T-helper 1 cell treated with Interleukin-12 subunit alpha and Interleukin-12 subunit beta and Interleukin-4 antibody, amounts not matched to agents 30 μg/mL and 1 μg/mL, for 36 hours (primary cell): ENCODE data around the gene PMM2.
"Not testable (repeated sequence)": the region's sequence is repeated elsewhere in the genome, so short reads cannot be mapped to it uniquely, and the experiment has no call there.

Source experiments
- H3K27ac Mint-ChIP-seq: one replicate; pipeline ENCODE4 v1.8.0; 2021; ENCODE audit warnings: mild to moderate bottlenecking, mixed read lengths
- H3K27me3 Mint-ChIP-seq: one replicate; pipeline ENCODE4 v1.8.0; 2021; ENCODE audit warnings: low read depth, mixed read lengths
- H3K36me3 Mint-ChIP-seq: one replicate; pipeline ENCODE4 v1.8.0; 2021; ENCODE audit warnings: low read depth, mixed read lengths
- H3K4me1 Mint-ChIP-seq: one replicate; pipeline ENCODE4 v1.8.0; 2021; ENCODE audit warnings: low read depth, mixed read lengths
- H3K4me3 Mint-ChIP-seq: one replicate; pipeline ENCODE4 v1.8.0; 2021; ENCODE audit warnings: mild to moderate bottlenecking, moderate library complexity, mixed read lengths
- H3K9me3 Mint-ChIP-seq: one replicate; pipeline ENCODE4 v1.8.0; 2021; ENCODE audit warnings: mixed read lengths

The PMM2 gene

GRCh38 chr16:8819411-8820034 is 21.9 kb downstream of the PMM2 start:
- peaks cover 50% of the 10 kb centered on the region for H3K36me3 Mint-ChIP-seq
- no peak overlapping the region for H3K4me3 Mint-ChIP-seq
- no peaks in the 10 kb centered on the region for H3K27me3 Mint-ChIP-seq
- H3K27ac Mint-ChIP-seq: no peak overlapping the region
- peaks cover 15% of the 10 kb centered on the region for H3K4me1 Mint-ChIP-seq
- no peaks in the 10 kb centered on the region for H3K9me3 Mint-ChIP-seq

DNA sequence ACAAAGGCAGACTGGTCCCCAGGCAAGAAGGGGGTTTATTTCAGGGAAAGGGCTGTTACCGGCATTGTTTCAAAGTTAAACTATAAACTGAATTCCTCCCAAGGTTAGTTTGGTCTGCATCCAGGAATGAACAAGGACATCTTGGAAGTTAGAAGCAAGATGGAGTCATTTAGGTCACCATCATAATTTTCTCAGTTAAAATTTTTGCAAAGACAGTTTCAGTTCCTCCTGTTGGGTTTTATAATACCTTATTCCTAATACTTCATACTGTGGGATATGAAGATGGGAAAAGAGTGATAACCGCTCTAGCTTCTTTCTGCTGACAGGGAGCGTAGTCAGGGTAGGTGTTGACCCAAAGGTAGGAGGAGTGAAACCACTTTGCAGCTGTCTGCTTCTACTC is 24.8 kb downstream of the PMM2 start:
- peaks cover 6% of the 10 kb centered on the region for H3K4me1 Mint-ChIP-seq
- no peaks in the 10 kb centered on the region for H3K9me3 Mint-ChIP-seq
- H3K27ac Mint-ChIP-seq: no peak overlapping the region
- peaks cover 32% of the 10 kb centered on the region for H3K36me3 Mint-ChIP-seq
- no peak overlapping the region for H3K4me3 Mint-ChIP-seq
- no peaks in the 10 kb centered on the region for H3K27me3 Mint-ChIP-seq

GRCh38 chr16:8826278-8826879 is 28.7 kb downstream of the PMM2 start:
- Mint-ChIP-seq H3K9me3 (no peaks in the 10 kb centered on the region), H3K4me3 (no peak overlapping the region), H3K27ac (no peak overlapping the region), H3K36me3 (peaks cover 29% of the 10 kb centered on the region), H3K4me1 (peaks cover 6% of the 10 kb centered on the region), H3K27me3 (no peaks in the 10 kb centered on the region)

GRCh38 chr16:8828541-8829165 is 31.0 kb downstream of the PMM2 start:
- H3K27me3 Mint-ChIP-seq: no peaks in the 10 kb centered on the region
- peaks cover 25% of the 10 kb centered on the region for H3K36me3 Mint-ChIP-seq
- H3K4me3 Mint-ChIP-seq: no peak overlapping the region
- no peaks in the 10 kb centered on the region for H3K9me3 Mint-ChIP-seq
- peak overlapping the region; percentile 15 for H3K27ac Mint-ChIP-seq
- H3K4me1 Mint-ChIP-seq: no peaks in the 10 kb centered on the region

GRCh38 chr16:8831450-8831849 is 33.8 kb downstream of the PMM2 start:
- H3K9me3 Mint-ChIP-seq: no peaks in the 10 kb centered on the region
- no peaks in the 10 kb centered on the region for H3K27me3 Mint-ChIP-seq
- H3K27ac Mint-ChIP-seq: no peak overlapping the region
- peaks cover 3% of the 10 kb centered on the region for H3K4me1 Mint-ChIP-seq
- peaks cover 20% of the 10 kb centered on the region for H3K36me3 Mint-ChIP-seq
- H3K4me3 Mint-ChIP-seq: no peak overlapping the region

DNA sequence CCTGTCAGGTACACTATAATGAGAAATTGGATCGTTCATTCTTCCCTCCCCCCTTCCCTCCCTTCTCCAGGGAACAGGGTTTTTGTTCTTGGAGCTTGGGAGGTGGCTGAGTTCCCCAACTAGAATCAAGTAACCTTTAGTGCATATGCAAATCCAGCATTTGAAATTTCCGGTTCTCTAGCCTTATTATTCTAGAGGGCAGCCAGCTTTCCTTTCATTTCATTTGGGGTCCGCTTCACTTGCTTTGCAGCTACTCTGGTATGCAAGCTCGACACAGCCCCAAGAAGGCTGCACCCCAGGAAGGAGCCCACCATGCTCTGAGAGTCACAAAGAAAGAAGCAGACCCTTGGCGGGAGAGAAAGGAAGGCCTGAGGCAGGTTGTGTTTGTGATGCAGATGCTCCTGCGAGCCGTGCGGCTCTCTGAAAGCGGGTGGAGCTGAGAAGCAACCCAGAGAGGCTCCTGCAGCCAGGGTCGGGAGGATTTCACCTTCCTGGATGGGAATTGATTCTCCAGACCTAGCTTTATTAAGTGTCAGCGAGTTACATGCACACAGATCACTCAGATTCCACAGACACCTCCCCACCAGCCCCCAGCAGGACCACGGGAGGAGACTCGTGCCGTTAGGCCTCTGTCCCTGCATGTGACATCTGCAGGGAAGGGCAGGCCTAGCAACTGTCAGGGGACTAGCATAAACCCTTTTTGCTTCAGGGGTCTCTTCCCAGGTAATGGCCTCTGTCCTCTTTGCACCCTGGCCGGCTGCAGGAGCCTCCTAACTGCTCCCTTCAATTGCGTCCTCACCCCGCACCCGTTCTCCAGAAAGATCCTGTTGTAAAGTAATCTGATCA is 34.5 kb downstream of the PMM2 start:
- Mint-ChIP-seq H3K9me3 (no peaks in the 10 kb centered on the region), H3K36me3 (peaks cover 20% of the 10 kb centered on the region), H3K4me3 (no peak overlapping the region), H3K4me1 (peaks cover 3% of the 10 kb centered on the region), H3K27me3 (no peaks in the 10 kb centered on the region), H3K27ac (no peak overlapping the region)

DNA sequence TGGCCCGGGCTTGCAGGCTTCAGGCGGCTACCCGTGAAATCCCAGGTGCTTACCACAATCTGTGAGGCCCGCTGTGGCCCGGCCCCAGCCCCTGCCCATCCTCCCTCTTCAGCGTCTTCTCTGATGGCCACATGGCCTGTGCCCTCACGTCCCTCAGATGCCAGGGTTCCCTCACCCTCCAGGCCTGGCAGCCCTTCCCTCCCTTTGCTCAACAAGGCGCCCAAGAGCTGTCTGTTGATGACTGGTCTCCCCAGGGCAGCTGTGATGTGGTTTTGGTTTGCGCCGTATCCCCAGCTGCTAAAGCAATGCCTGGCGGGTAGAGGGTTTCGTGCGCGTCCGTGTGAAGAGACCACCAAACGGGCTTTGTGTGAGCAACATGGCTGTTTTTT is 35.1 kb downstream of the PMM2 start:
- Mint-ChIP-seq H3K9me3 (no peaks in the 10 kb centered on the region), H3K27ac (no peak overlapping the region), H3K36me3 (peaks cover 20% of the 10 kb centered on the region), H3K4me1 (peaks cover 3% of the 10 kb centered on the region), H3K4me3 (no peak overlapping the region), H3K27me3 (no peaks in the 10 kb centered on the region)

DNA sequence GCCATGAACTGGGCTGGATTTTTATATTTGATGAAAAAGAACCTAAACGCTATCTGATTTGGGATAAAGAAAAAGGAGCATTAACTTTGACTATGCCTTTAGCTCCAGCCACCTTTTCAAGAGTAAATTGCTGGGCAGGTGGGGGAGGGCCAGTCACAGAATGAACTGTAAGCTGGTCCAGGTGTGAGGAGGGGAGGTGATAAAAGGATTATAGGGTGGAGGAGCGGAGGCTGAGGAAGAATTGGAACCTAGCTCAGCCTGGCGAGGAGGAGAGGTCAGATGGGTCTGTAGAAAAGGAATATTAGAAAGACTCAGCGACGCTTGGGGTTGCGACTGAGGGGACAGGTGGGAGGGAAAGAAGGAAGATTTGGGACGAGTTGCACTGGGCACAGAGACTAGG is 39.2 kb downstream of the PMM2 start:
- not testable (repeated sequence) for H3K9me3 Mint-ChIP-seq, H3K4me3 Mint-ChIP-seq, H3K27ac Mint-ChIP-seq, H3K36me3 Mint-ChIP-seq, H3K4me1 Mint-ChIP-seq, H3K27me3 Mint-ChIP-seq

- H3K27ac Mint-ChIP-seq, H3K4me3 Mint-ChIP-seq, H3K4me1 Mint-ChIP-seq, H3K36me3 Mint-ChIP-seq, H3K9me3 Mint-ChIP-seq, H3K27me3 Mint-ChIP-seq: not testable (repeated sequence)
These were observed 40.0 kb downstream of the PMM2 start for GRCh38 chr16:8837594-8837993.

DNA sequence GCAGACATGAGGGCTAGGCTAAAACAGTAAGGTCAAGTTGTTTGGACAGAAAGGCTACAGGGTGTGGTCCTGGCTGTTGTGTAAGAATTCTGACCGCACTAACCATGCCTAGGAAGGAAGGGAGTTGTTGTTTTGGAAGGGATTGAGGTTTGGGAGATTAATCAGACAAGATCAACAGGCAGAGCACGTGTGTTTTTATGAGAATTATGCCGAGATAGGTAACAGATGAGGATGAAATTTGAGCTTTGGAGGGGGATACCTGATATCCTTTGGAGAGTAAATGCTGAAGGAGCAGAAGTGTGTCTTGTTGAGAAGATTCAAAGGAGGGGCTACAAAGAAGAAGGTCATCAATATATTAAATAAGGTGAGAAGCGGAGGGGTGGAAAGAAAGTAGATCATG is 44.4 kb downstream of the PMM2 start:
- not testable (repeated sequence) for H3K4me3 Mint-ChIP-seq, H3K4me1 Mint-ChIP-seq

DNA sequence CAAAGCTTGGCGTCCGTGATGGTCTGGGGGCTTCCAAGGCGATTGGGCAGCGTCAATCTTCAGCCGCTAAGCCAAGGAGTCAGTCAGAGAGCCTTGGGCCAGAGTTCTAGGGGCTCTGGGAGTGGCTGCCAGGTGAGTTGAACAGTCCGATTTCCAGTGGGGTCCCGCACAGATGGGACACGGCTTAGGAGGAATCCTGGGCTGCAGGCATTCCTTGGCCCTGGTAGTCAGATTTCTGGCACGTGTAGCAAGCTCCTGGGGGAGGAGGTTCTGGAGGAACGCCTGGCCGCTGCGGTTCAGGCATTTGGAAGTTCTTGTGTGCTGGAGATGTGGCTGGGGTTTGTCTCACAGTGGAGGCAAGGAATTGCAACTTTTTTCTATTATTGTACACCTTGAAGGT is 45.7 kb downstream of the PMM2 start:
- not testable (repeated sequence) for H3K27me3 Mint-ChIP-seq

More for the DNA sequence above, 44.4 kb downstream of the PMM2 start:
- H3K27me3 Mint-ChIP-seq, H3K9me3 Mint-ChIP-seq, H3K36me3 Mint-ChIP-seq, H3K27ac Mint-ChIP-seq: not testable (repeated sequence)

DNA sequence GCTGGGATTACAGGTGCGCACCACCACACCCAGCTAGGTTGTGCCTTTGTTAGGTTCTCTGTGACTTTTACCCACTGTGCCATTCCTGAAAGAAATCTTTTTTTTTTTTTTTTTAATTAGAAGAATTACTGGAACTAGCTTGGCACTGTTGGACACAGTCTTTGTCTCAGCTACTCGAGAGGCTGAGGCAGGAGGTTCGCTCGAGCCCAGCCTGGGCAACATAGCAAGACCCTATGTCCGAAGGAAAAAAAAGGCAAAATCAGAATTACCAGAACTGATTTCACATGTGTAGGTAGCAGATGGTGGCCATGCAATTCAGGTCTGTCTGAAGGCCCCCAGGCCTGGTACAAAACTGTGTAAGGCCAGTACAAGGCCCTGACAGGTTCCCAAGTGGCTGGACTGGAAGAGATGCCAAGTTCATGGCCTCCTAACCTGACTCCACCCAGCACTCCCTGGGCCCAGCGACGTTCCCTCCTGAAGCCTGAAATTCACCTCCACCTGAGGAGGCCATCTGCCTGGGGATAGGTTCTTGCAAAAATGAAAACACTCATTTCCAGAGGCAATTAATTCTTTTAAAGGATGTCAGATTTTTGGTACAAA is 48.2 kb downstream of the PMM2 start:
- peaks cover 10% of the 10 kb centered on the region for H3K4me1 Mint-ChIP-seq
- H3K27ac Mint-ChIP-seq: no peak overlapping the region
- no peaks in the 10 kb centered on the region for H3K9me3 Mint-ChIP-seq
- H3K4me3 Mint-ChIP-seq: no peak overlapping the region
- peaks cover 16% of the 10 kb centered on the region for H3K36me3 Mint-ChIP-seq
- no peaks in the 10 kb centered on the region for H3K27me3 Mint-ChIP-seq

More for the DNA sequence above, 45.7 kb downstream of the PMM2 start:
- H3K36me3 Mint-ChIP-seq, H3K4me3 Mint-ChIP-seq, H3K27ac Mint-ChIP-seq, H3K4me1 Mint-ChIP-seq, H3K9me3 Mint-ChIP-seq: not testable (repeated sequence)

- H3K4me3 Mint-ChIP-seq: no peak overlapping the region
- H3K27ac Mint-ChIP-seq: no peak overlapping the region
- peaks cover 19% of the 10 kb centered on the region for H3K36me3 Mint-ChIP-seq
- H3K9me3 Mint-ChIP-seq: no peaks in the 10 kb centered on the region
- H3K27me3 Mint-ChIP-seq: no peaks in the 10 kb centered on the region
- peaks cover 13% of the 10 kb centered on the region for H3K4me1 Mint-ChIP-seq
These were observed 48.8 kb downstream of the PMM2 start for GRCh38 chr16:8846401-8846932.

DNA sequence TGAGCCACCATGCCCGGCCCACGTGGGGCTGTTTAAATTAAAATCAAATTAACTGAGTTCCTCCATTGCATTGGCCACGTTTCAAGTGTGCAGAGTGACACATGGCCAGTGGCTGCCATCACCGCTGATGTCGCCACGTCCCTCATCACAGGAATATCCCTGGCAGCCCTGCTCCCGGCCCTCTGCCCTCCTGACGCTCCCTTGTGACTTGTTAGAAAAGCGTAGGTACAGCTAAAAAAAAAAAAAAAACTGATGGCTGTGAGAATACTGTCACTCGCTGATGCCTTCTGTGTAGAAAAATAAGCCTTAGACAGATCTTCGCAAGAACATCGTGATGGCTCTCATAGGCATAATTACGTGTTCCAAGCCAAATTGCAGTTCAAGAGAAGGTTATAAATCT is 49.5 kb downstream of the PMM2 start:
- Mint-ChIP-seq H3K4me3 (no peak overlapping the region), H3K27ac (no peak overlapping the region), H3K9me3 (no peaks in the 10 kb centered on the region), H3K36me3 (peaks cover 21% of the 10 kb centered on the region), H3K4me1 (peaks cover 15% of the 10 kb centered on the region), H3K27me3 (no peaks in the 10 kb centered on the region)
